GM12878 (cell line): Measurements from ENCODE around the gene SMARCD3. TPM values are rescaled to one million over a fixed set of nuclear protein-coding genes. Genes with fewer than 3 reads are reported as not detected.

Experiments used
- ATAC-seq: fragments of 200-7000 bp; cut with Tn5 transposase; 3 replicates; pipeline ENCODE4 v1.9.1; 2020; ENCODE audit warnings: mild to moderate bottlenecking, moderate library complexity
- BruUV-seq: library from RNA; stranded (reverse); fragments of 400-500 nt; replicated peaks from 2 replicates; lab custom pipeline; 2021; lab: Mats Ljungman, UMichigan
- CTCF ChIA-PET: fragments of 300-600 bp; sonication (Branson Sonifier 250); formaldehyde crosslinking; extraction: SDS; loops from one replicate; lab custom pipeline; 2021; ENCODE audit warnings: inconsistent platforms; lab: Yijun Ruan, JAX
- POLR2A ChIA-PET: fragments of 350-600 bp; formaldehyde crosslinking; extraction: SDS; loops from one replicate; lab custom pipeline; 2021; ENCODE audit warnings: inconsistent platforms; lab: Charles Lee
- RAD21 ChIA-PET: fragments of 300-600 bp; sonication (Branson Sonifier 250); formaldehyde crosslinking; loops from one replicate; lab custom pipeline; 2023; ENCODE audit warnings: antibody characterized with exemption; ENCODE audit not compliant: unreplicated experiment; lab: Charles Lee
- SMC1A ChIA-PET: fragments of 300-600 bp; sonication (Branson Sonifier 250); formaldehyde crosslinking; loops from one replicate; lab custom pipeline; 2023; ENCODE audit not compliant: unreplicated experiment, uncharacterized antibody; lab: Charles Lee
- DNase-seq: peaks from one replicate; pipeline ENCODE4 v3.0.0-alpha.2; 2011; ENCODE audit warnings: low read depth, low spot score
- FAIRE-seq: peaks from 3 replicates; lab custom pipeline; 2011; peaks lifted over from hg19 to GRCh38; lab: Jason Lieb, UNC
- H2AFZ ChIP-seq: 2 replicates; pipeline ENCODE4 v1.6.0; 2011; ENCODE audit warnings: low read depth, low read length, control low read depth; ENCODE audit not compliant: control insufficient read depth
- H3K27ac ChIP-seq: 2 replicates; pipeline ENCODE4 v1.5.1; 2011; ENCODE audit warnings: control low read depth; ENCODE audit not compliant: control insufficient read depth, insufficient read depth
- H3K27me3 ChIP-seq, 2 experiments: replicated peaks in 1 of 2; 2 replicates each; pipeline versions ENCODE4 v1.6.0 to v1.6.1; 2011; ENCODE audit warnings: low read length in 1 of 2; ENCODE audit not compliant: control insufficient read depth in 2 of 2, insufficient read depth in 2 of 2
- H3K36me3 ChIP-seq, 2 experiments: 2 replicates each; pipeline ENCODE4 v1.5.1; 2011; ENCODE audit warnings: low read length in 1 of 2; ENCODE audit not compliant: control insufficient read depth in 2 of 2, insufficient read depth in 2 of 2
- H3K4me1 ChIP-seq: 2 replicates; pipeline ENCODE4 v1.6.1; 2011; ENCODE audit warnings: mild to moderate bottlenecking, low read length, moderate library complexity, mixed read lengths; ENCODE audit not compliant: control insufficient read depth, insufficient read depth
- H3K4me2 ChIP-seq: 2 replicates; pipeline ENCODE4 v1.6.0; 2011; ENCODE audit warnings: control low read depth; ENCODE audit not compliant: control insufficient read depth, insufficient read depth
- H3K4me3 ChIP-seq: fragments of 200-600 bp; sonication (generic); 2 replicates; pipeline ENCODE4 v1.5.1; 2016
- H3K79me2 ChIP-seq: 2 replicates; pipeline ENCODE4 v1.6.0; 2011; ENCODE audit warnings: low read length; ENCODE audit not compliant: control insufficient read depth, insufficient read depth
- H3K9ac ChIP-seq: 2 replicates; pipeline ENCODE4 v1.8.0; 2011; ENCODE audit warnings: low read length, control low read depth, mixed read lengths; ENCODE audit not compliant: control insufficient read depth, insufficient read depth
- H3K9me3 ChIP-seq: replicated peaks from 3 replicates; pipeline ENCODE4 v1.5.1; 2011; ENCODE audit warnings: mild to moderate bottlenecking, low read length; ENCODE audit not compliant: control insufficient read depth, insufficient read depth
- H4K20me1 ChIP-seq: 2 replicates; pipeline ENCODE4 v1.6.0; 2011; ENCODE audit not compliant: control insufficient read depth, insufficient read depth
- CTCF ChIP-seq, 3 experiments: IDR thresholded peaks in 2 of 3; conservative IDR thresholded peaks in 1 of 3; 2 replicates each; pipeline ENCODE4 v1.5.1; 2011; ENCODE audit warnings: low read depth in 3 of 3, low read length in 3 of 3, mild to moderate bottlenecking in 3 of 3, control low read depth in 2 of 3, moderate library complexity in 2 of 3, inconsistent platforms in 1 of 3, mixed read lengths in 1 of 3; ENCODE audit not compliant: control insufficient read depth in 2 of 3, insufficient read depth in 1 of 3; ENCODE audit errors: extremely low read depth in 1 of 3
- HDAC2 ChIP-seq: fragments of 200-600 bp; sonication (generic); IDR thresholded peaks from 2 replicates; pipeline ENCODE4 v1.6.1; 2017
- MYC ChIP-seq: IDR thresholded peaks from 2 replicates; pipeline ENCODE4 v1.6.1; 2011; ENCODE audit warnings: mild to moderate bottlenecking, low read length, moderate library complexity, inconsistent platforms; ENCODE audit not compliant: insufficient read depth, insufficient replicate concordance, insufficient read length, severe bottlenecking
- STAT1 ChIP-seq: fragments of 450-650 bp; conservative IDR thresholded peaks from 2 replicates; pipeline ENCODE4 v1.6.1; 2014; ENCODE audit warnings: antibody characterized with exemption, mild to moderate bottlenecking
- TAF1 ChIP-seq: IDR thresholded peaks from 2 replicates; pipeline ENCODE4 v1.6.1; 2011; ENCODE audit warnings: mild to moderate bottlenecking, low read depth, low read length, borderline replicate concordance
- ZBTB4 ChIP-seq: fragments of 450-650 bp; formaldehyde crosslinking; IDR thresholded peaks from 2 replicates; pipeline ENCODE4 v1.4.0; 2022; ENCODE audit warnings: mild to moderate bottlenecking, moderate library complexity
- WGBS: methylation state at CpG from one replicate; pipeline ENCODE4 v1.1.6; 2016; ENCODE audit warnings: low lambda C conversion rate; ENCODE audit not compliant: insufficient replicate concordance, insufficient coverage; ENCODE audit errors: missing lambda C conversion rate; 5-methylcytosine and 5-hydroxymethylcytosine counted together
- in situ Hi-C: fragments of 300-500 bp; cut with MboI; formaldehyde crosslinking; loops from 9 replicates; pipeline ENCODE4 v1.14.3; 2018; ENCODE audit warnings: mixed read lengths
- intact Hi-C: fragments of 100-400 bp; cut with micrococcal nuclease; formaldehyde crosslinking; loops from one replicate; pipeline ENCODE4 v1.14.2; 2022; ENCODE audit not compliant: unreplicated experiment
- polyA plus RNA-seq, 11 experiments: library from polyadenylated mRNA; depleted of rRNA in 4 of 11; unstranded in 6 of 11; stranded (reverse) in 5 of 11; fragments of >200 nt; fragmentation: Nextera tagmentation in 4 of 11; fragmentation: Illumina TruSeq in 1 of 11; extraction: Ambion mirVana in 4 of 11; extraction: Trizol in 1 of 11; gene quantifications; 1 replicate in 1 of 11; 2 replicates in 10 of 11; pipeline versions ENCODE4 v1.2.1 to v1.2.3, GENCODE V29; 2011 to 2016; ENCODE audit warnings: inconsistent platforms in 2 of 11, missing spikeins in 2 of 11, low read depth in 1 of 11
- total RNA-seq, 4 experiments: library from RNA; depleted of rRNA in 3 of 4; stranded (reverse); fragments of >200 nt in 3 of 4; fragmentation: Illumina TruSeq in 1 of 4; extraction: Trizol in 1 of 4; gene quantifications; 2 replicates each; pipeline versions ENCODE4 v1.2.1 to v1.2.3, GENCODE V29; 2013 to 2021

SMARCD3 gene
- total and polyA plus RNA-seq, 10 of the 15 experiments (the other 5 are each of a cell fraction or from before 2014, with no cell fraction given) = 0.11 to 1.4 (median 0.16) TPM

- ChIA-PET POLR2A (interaction anchor here (0.8 kb wide), 1 partner anchor 19 kb away, joined by 3 read pairs; the partner anchor contains the start of gene ABCF2), SMC1A (no interaction called here), RAD21 (no interaction called here), CTCF (interaction anchor here (1.0 to 5.3 kb wide), 4 partner anchors 10 to 122 kb away, joined by 4 to 41 read pairs (median 5); partner anchors contain the start of gene ABCF2)
- in situ Hi-C loops = no loop called here
- no peak overlapping the region for H3K4me2 ChIP-seq
- 22% methylated on average over 13 of the region's 13 CpGs for WGBS
- no peak overlapping the region for H3K27ac ChIP-seq
- intact Hi-C loops = no loop called here
- no peaks in the 10 kb centered on the region for H3K79me2 ChIP-seq
- FAIRE-seq = no peak
- H3K4me1 ChIP-seq = peaks cover 16% of the 10 kb centered on the region
- no peaks in the 10 kb centered on the region for H3K9me3 ChIP-seq
- no peak for DNase-seq
- H3K27me3 ChIP-seq = peaks cover 18 to 28% of the 10 kb centered on the region in 2 experiments
- H3K4me3 ChIP-seq = no peak overlapping the region
- BruUV-seq = no TSS peak
- H2AFZ ChIP-seq = no peak overlapping the region
- H3K9ac ChIP-seq = no peak overlapping the region
- no peak for TF ChIP-seq CTCF (IDR thresholded peaks at IDR 0.05 in 2 of 3, conservative IDR thresholded peaks at IDR 0.05 in 1 of 3; ENCODE audit: control insufficient read depth in 2 of 3, extremely low read depth in 1 of 3, insufficient read depth in 1 of 3, low read depth in 3 of 3, low read length in 3 of 3)
- no peak for TF ChIP-seq HDAC2
- TF ChIP-seq MYC = no peak
- TF ChIP-seq ZBTB4 (CRISPR knock-in tag) = no peak
- no peak for TF ChIP-seq TAF1
- TF ChIP-seq STAT1 = no peak
- ATAC-seq = no peak
- no peaks in the 10 kb centered on the region for H4K20me1 ChIP-seq
- H3K36me3 ChIP-seq = no peaks in the 10 kb centered on the region
Observed at GRCh38 chr7:151246102-151246850, 2.2 kb downstream of the SMARCD3 start.
